MCF 10A (cell line): Measurements from ENCODE around the gene STMN3. TPM values are rescaled to one million over a fixed set of nuclear protein-coding genes. Genes with fewer than 3 reads are reported as not detected.
A peak's percentile ranks its signal among the peaks of the same experiment; 100 is the strongest.
"Not testable (repeated sequence)": the region's sequence is repeated elsewhere in the genome, so short reads cannot be mapped to it uniquely, and the experiment has no call there.

ENCODE experiments used
- BruUV-seq: library from RNA; stranded (reverse); fragments of 400-500 nt; replicated peaks from 2 replicates; lab custom pipeline; 2021; lab: Mats Ljungman, UMichigan
- CTCF ChIA-PET: fragments of 300-600 bp; sonication (Branson Sonifier 250); formaldehyde crosslinking; extraction: SDS; loops from one replicate; lab custom pipeline; 2021; ENCODE audit warnings: antibody characterized with exemption, inconsistent platforms; lab: Yijun Ruan, JAX
- POLR2A ChIA-PET: fragments of 300-600, 350-650 bp; sonication (Branson Sonifier 250); formaldehyde crosslinking; extraction: SDS; loops from one replicate; lab custom pipeline; 2020; ENCODE audit warnings: antibody characterized with exemption, inconsistent platforms; lab: Yijun Ruan, JAX
- DNase-seq: peaks from one replicate; pipeline ENCODE4 v3.0.0-alpha.2; 2018; ENCODE audit not compliant: unreplicated experiment
- H3K27ac Mint-ChIP-seq: one replicate; pipeline ENCODE4 v1.8.0; 2022; ENCODE audit warnings: mild to moderate bottlenecking, low read depth, mixed read lengths; ENCODE audit not compliant: unreplicated experiment
- H3K27me3 Mint-ChIP-seq: one replicate; pipeline ENCODE4 v1.8.0; 2022; ENCODE audit warnings: mixed read lengths; ENCODE audit not compliant: insufficient read depth, unreplicated experiment
- H3K36me3 Mint-ChIP-seq: one replicate; pipeline ENCODE4 v1.8.0; 2022; ENCODE audit warnings: mild to moderate bottlenecking, moderate library complexity, mixed read lengths; ENCODE audit not compliant: insufficient read depth, unreplicated experiment
- H3K4me1 Mint-ChIP-seq: one replicate; pipeline ENCODE4 v1.8.0; 2022; ENCODE audit warnings: mixed read lengths; ENCODE audit not compliant: insufficient read depth, unreplicated experiment
- H3K4me3 Mint-ChIP-seq: one replicate; pipeline ENCODE4 v1.8.0; 2022; ENCODE audit warnings: mild to moderate bottlenecking, moderate library complexity, mixed read lengths; ENCODE audit not compliant: unreplicated experiment
- H3K9me3 Mint-ChIP-seq: one replicate; pipeline ENCODE4 v1.8.0; 2022; ENCODE audit warnings: mixed read lengths; ENCODE audit not compliant: unreplicated experiment
- intact Hi-C: fragments of 100-400 bp; cut with micrococcal nuclease; formaldehyde crosslinking; loops from 2 replicates; pipeline ENCODE4 v1.14.1; 2022
- total RNA-seq: library from RNA; stranded (reverse); gene quantifications from 2 replicates; pipeline ENCODE4 v1.2.3, GENCODE V29; 2022
- TF ChIP-seq, protein P1 (sequence below): fragments of 200-600 bp; IDR thresholded peaks from one replicate; pipeline ENCODE4 v1.8.0; 2022; ENCODE audit warnings: antibody characterized with exemption, mild to moderate bottlenecking; ENCODE audit not compliant: unreplicated experiment

STMN3 gene
- total RNA-seq, 1 experiment from 2014 or later = 5.3 TPM

DNA sequence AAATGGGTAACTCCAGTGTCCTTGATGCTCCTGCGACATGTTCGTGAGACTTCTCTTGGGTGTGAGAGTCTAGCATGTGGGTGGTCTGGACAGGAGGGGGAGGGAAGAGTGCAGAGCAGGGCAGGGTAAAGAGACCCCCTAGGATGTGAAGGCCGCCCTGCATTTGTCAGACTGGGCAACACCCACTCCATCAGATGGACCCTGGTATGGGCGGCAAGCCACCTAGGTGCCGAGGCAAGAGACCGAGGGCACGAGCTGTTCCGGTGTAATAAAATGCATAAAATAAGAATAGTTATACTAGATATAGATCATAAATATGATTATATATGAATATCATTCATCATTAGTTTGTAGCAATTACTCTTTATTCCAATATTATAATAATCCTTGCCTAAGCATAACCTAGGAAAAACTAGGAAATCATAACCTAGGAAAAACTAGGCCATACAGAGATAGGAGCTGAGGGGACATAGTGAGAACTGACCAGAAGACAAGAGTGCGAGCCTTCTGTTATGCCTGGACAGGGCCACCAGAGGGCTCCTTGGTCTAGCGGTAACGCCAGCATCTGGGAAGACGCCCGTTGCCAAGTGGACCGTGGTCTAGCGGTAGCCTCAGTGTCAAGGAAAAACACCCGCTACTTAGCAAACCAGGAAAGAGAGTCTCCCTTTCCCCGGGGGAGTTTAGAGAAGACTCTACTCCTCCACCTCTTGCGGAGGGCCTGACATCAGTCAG, 39.2 kb downstream of the STMN3 start:
- TF ChIP-seq, protein P1, sequence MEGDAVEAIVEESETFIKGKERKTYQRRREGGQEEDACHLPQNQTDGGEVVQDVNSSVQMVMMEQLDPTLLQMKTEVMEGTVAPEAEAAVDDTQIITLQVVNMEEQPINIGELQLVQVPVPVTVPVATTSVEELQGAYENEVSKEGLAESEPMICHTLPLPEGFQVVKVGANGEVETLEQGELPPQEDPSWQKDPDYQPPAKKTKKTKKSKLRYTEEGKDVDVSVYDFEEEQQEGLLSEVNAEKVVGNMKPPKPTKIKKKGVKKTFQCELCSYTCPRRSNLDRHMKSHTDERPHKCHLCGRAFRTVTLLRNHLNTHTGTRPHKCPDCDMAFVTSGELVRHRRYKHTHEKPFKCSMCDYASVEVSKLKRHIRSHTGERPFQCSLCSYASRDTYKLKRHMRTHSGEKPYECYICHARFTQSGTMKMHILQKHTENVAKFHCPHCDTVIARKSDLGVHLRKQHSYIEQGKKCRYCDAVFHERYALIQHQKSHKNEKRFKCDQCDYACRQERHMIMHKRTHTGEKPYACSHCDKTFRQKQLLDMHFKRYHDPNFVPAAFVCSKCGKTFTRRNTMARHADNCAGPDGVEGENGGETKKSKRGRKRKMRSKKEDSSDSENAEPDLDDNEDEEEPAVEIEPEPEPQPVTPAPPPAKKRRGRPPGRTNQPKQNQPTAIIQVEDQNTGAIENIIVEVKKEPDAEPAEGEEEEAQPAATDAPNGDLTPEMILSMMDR = peak; percentile 46
- CTCF ChIA-PET = interaction anchor here (0.6 kb wide), 1 partner anchor 9 kb away, joined by 4 read pairs; no protein-coding TSS in a partner anchor

DNA sequence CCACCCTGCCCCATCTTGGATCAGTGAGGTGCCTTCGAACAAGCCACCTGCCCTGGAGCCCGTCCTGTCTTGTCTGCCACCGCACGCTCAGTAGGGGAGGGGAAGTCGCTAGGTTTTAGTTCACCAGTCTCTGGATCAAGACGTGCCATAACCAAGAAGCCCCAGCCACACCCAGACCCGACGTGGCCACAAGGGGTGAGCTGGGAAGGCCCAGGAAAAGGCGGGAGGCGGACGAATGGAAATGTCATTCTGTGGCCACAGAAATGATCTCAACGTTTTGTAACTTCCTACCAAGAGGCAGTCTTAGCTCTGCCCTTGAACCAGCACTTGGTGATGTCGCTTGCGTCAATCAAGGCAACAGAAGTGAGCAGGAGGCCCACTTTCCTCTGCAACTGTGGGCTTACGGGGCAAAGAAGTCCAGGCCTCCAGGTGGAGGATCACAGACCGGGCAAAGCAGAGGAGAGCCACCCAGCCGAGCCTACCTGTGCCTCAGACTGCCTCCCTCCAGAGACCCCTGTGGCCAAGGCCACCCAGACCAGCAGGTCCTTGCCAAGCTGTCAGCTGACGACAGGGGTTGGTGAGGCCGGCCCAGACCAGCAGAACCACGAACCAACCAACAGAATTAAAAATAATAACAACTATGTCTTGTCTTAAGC, 40.8 kb downstream of the STMN3 start:
- H3K9me3 Mint-ChIP-seq = no peaks in the 10 kb centered on the region
- no peaks in the 10 kb centered on the region for H3K4me1 Mint-ChIP-seq
- no peak for DNase-seq
- CTCF ChIA-PET = interaction anchor here (1.2 kb wide), 1 partner anchor 73 kb away, joined by 3 read pairs; no protein-coding TSS in a partner anchor
- POLR2A ChIA-PET = no interaction called here
- intact Hi-C loops = no loop called here
- no peak overlapping the region for H3K4me3 Mint-ChIP-seq
- no peaks in the 10 kb centered on the region for H3K27me3 Mint-ChIP-seq
- peaks cover 18% of the 10 kb centered on the region for H3K36me3 Mint-ChIP-seq
- H3K27ac Mint-ChIP-seq = no peak overlapping the region
- no TSS peak for BruUV-seq
- TF ChIP-seq, protein P1 = no peak

More for the DNA sequence above, 39.2 kb downstream of the STMN3 start:
- H3K4me3 Mint-ChIP-seq, H3K27ac Mint-ChIP-seq, BruUV-seq, H3K4me1 Mint-ChIP-seq, H3K27me3 Mint-ChIP-seq, DNase-seq, H3K9me3 Mint-ChIP-seq, intact Hi-C loops: not testable (repeated sequence)
- H3K36me3 Mint-ChIP-seq = peaks cover 22% of the 10 kb centered on the region
- POLR2A ChIA-PET = interaction anchor here (0.6 to 0.9 kb wide), 2 partner anchors 9 to 367 kb away, joined by 3 to 4 read pairs; partner anchors contain the start of gene PRPF6

DNA sequence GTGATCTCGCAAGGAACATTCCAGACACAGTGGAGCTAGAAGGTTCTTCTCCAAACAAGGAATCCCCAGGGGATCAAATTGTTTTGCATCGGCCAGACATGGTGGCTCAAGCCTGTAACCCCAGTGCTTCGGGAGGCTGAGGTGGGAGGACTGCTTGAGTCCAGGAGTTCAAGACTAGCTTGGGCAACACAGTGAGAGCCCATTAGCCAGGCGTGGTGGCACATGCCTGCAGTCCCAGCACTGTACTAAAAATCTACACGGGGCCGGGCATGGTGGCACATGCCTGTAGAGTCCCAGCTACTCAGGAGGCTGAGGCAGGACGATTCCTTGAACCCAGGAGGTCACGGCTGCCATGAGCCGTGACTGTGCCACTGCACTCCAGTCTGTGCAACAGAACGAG, 41.6 kb downstream of the STMN3 start:
- DNase-seq = no peak
- H3K4me1 Mint-ChIP-seq = no peaks in the 10 kb centered on the region
- BruUV-seq = no TSS peak
- H3K9me3 Mint-ChIP-seq = no peaks in the 10 kb centered on the region
- ChIA-PET POLR2A (no interaction called here), CTCF (interaction anchor here (0.7 to 1.2 kb wide), 2 partner anchors 72 to 74 kb away, joined by 3 read pairs; partner anchors contain the start of gene PTK6)
- H3K27me3 Mint-ChIP-seq = no peaks in the 10 kb centered on the region
- TF ChIP-seq, protein P1 = no peak
- H3K27ac Mint-ChIP-seq = no peak overlapping the region
- peaks cover 18% of the 10 kb centered on the region for H3K36me3 Mint-ChIP-seq
- intact Hi-C loops = no loop called here
- H3K4me3 Mint-ChIP-seq = no peak overlapping the region
